IMR-90 (cell line): ENCODE measurements around the gene PRKN.

Experiments used
- CTCF ChIP-seq: conservative IDR thresholded peaks from 2 replicates; pipeline ENCODE4 v1.5.1; 2012; ENCODE audit warnings: mild to moderate bottlenecking, low read depth, low read length, improper control_type of control experiment
- MXI1 ChIP-seq: IDR thresholded peaks from 2 replicates; pipeline ENCODE4 v1.6.1; 2012; ENCODE audit warnings: low read depth, mild to moderate bottlenecking, low read length, moderate library complexity, borderline replicate concordance
- POLR2A ChIP-seq: IDR thresholded peaks from 2 replicates; pipeline ENCODE4 v1.6.1; 2012; ENCODE audit warnings: mild to moderate bottlenecking, low read depth, low read length
- RFX5 ChIP-seq: IDR thresholded peaks from 2 replicates; pipeline ENCODE4 v1.8.0; 2012; ENCODE audit warnings: low read depth, mild to moderate bottlenecking, low read length, moderate library complexity

GRCh38 chr6:162262466-162263196 is 464.9 kb downstream of the PRKN start:
- no peak for TF ChIP-seq RFX5
- no peak for TF ChIP-seq CTCF
- TF ChIP-seq MXI1, result no peak
- TF ChIP-seq POLR2A, result no peak
